ENCODE data around the gene MPHOSPH8. TPM values are rescaled to one million over a fixed set of nuclear protein-coding genes. Genes with fewer than 3 reads are reported as not detected.

The MPHOSPH8 gene
- total RNA-seq, 1 experiment from 2014 or later: 18.5 TPM

DNA sequence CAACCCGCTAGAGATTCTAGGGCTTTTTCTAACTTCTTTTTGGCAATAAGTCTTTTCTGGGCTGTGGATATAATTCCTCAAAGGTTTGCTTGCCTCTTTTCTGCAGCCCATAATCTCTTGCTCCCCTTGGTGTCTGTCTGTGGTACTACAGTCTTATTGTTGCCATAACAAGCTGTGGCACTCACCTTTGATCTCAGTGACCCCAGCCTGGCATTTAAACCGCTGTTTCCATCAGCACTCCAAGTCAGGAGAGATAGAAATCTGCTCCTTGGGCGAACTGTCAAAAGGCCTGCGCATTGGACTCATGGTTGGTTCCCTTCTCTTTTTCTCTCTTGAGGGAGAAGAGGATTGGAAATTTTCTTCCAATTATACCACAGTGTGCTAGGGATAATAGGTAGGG lies 14.5 kb upstream of the MPHOSPH8 start (continued):
- TF ChIP-seq, protein P1, sequence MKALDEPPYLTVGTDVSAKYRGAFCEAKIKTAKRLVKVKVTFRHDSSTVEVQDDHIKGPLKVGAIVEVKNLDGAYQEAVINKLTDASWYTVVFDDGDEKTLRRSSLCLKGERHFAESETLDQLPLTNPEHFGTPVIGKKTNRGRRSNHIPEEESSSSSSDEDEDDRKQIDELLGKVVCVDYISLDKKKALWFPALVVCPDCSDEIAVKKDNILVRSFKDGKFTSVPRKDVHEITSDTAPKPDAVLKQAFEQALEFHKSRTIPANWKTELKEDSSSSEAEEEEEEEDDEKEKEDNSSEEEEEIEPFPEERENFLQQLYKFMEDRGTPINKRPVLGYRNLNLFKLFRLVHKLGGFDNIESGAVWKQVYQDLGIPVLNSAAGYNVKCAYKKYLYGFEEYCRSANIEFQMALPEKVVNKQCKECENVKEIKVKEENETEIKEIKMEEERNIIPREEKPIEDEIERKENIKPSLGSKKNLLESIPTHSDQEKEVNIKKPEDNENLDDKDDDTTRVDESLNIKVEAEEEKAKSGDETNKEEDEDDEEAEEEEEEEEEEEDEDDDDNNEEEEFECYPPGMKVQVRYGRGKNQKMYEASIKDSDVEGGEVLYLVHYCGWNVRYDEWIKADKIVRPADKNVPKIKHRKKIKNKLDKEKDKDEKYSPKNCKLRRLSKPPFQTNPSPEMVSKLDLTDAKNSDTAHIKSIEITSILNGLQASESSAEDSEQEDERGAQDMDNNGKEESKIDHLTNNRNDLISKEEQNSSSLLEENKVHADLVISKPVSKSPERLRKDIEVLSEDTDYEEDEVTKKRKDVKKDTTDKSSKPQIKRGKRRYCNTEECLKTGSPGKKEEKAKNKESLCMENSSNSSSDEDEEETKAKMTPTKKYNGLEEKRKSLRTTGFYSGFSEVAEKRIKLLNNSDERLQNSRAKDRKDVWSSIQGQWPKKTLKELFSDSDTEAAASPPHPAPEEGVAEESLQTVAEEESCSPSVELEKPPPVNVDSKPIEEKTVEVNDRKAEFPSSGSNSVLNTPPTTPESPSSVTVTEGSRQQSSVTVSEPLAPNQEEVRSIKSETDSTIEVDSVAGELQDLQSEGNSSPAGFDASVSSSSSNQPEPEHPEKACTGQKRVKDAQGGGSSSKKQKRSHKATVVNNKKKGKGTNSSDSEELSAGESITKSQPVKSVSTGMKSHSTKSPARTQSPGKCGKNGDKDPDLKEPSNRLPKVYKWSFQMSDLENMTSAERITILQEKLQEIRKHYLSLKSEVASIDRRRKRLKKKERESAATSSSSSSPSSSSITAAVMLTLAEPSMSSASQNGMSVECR (CRISPR knock-in tag; IDR thresholded peaks at IDR 0.05; ENCODE audit: borderline replicate concordance): no peak
- TF ChIP-seq, protein P2, sequence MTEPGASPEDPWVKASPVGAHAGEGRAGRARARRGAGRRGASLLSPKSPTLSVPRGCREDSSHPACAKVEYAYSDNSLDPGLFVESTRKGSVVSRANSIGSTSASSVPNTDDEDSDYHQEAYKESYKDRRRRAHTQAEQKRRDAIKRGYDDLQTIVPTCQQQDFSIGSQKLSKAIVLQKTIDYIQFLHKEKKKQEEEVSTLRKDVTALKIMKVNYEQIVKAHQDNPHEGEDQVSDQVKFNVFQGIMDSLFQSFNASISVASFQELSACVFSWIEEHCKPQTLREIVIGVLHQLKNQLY (CRISPR knock-in tag; IDR thresholded peaks at IDR 0.05): no peak
- TF ChIP-seq, protein P3, sequence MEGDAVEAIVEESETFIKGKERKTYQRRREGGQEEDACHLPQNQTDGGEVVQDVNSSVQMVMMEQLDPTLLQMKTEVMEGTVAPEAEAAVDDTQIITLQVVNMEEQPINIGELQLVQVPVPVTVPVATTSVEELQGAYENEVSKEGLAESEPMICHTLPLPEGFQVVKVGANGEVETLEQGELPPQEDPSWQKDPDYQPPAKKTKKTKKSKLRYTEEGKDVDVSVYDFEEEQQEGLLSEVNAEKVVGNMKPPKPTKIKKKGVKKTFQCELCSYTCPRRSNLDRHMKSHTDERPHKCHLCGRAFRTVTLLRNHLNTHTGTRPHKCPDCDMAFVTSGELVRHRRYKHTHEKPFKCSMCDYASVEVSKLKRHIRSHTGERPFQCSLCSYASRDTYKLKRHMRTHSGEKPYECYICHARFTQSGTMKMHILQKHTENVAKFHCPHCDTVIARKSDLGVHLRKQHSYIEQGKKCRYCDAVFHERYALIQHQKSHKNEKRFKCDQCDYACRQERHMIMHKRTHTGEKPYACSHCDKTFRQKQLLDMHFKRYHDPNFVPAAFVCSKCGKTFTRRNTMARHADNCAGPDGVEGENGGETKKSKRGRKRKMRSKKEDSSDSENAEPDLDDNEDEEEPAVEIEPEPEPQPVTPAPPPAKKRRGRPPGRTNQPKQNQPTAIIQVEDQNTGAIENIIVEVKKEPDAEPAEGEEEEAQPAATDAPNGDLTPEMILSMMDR (IDR thresholded peaks at IDR 0.05): no peak; the same call in 1 of the 2 replicates
- TF ChIP-seq JUN (CRISPR knock-in tag; IDR thresholded peaks at IDR 0.05): no peak
- TF ChIP-seq MYBL2 (CRISPR knock-in tag; IDR thresholded peaks at IDR 0.05): no peak

DNA sequence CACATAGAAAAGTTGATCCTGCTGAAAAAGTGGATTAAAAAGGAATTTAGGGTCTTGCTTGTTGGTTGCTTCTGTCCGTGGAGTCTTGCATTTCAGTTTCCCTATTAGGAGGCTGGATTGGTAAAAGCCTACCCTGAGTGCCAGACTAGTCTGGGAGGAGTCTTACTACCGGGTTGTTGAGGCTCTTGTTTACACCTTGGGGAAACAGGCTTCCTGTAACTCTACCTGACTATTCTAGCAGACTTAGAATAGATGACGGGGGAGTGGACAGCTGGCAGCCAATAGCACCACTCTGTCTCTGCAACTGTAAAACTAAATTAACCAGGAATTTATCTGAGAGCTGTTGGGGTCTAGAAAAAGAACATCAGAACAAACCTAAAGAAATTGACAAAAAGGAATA lies 11.3 kb upstream of the MPHOSPH8 start:
- ChIA-PET CTCF (no interaction called here), POLR2A (no interaction called here)
- H3K9me3 Mint-ChIP-seq: peaks cover 71% of the 10 kb centered on the region
- peak; percentile 43; the same call in 1 of the 2 replicates for ATAC-seq
- no peak overlapping the region for H3K27ac Mint-ChIP-seq
- H3K4me1 Mint-ChIP-seq: 0 out of 2 replicates have a peak, but pooled peaks cover 4% of the 10 kb centered on the region
- no peak for DNase-seq (ENCODE audit: low spot score)
- no peak overlapping the region for H3K4me3 Mint-ChIP-seq
- H3K27me3 Mint-ChIP-seq (ENCODE audit: low read depth): peaks cover 8% of the 10 kb centered on the region
- peaks cover 44% of the 10 kb centered on the region for H3K36me3 Mint-ChIP-seq
- TF ChIP-seq, protein P4, sequence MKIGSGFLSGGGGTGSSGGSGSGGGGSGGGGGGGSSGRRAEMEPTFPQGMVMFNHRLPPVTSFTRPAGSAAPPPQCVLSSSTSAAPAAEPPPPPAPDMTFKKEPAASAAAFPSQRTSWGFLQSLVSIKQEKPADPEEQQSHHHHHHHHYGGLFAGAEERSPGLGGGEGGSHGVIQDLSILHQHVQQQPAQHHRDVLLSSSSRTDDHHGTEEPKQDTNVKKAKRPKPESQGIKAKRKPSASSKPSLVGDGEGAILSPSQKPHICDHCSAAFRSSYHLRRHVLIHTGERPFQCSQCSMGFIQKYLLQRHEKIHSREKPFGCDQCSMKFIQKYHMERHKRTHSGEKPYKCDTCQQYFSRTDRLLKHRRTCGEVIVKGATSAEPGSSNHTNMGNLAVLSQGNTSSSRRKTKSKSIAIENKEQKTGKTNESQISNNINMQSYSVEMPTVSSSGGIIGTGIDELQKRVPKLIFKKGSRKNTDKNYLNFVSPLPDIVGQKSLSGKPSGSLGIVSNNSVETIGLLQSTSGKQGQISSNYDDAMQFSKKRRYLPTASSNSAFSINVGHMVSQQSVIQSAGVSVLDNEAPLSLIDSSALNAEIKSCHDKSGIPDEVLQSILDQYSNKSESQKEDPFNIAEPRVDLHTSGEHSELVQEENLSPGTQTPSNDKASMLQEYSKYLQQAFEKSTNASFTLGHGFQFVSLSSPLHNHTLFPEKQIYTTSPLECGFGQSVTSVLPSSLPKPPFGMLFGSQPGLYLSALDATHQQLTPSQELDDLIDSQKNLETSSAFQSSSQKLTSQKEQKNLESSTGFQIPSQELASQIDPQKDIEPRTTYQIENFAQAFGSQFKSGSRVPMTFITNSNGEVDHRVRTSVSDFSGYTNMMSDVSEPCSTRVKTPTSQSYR (CRISPR knock-in tag; IDR thresholded peaks at IDR 0.05): no peak
- TF ChIP-seq, protein P2 (CRISPR knock-in tag; IDR thresholded peaks at IDR 0.05): no peak
- no peak for TF ChIP-seq NR3C1 (CRISPR knock-in tag; conservative IDR thresholded peaks at IDR 0.05; ENCODE audit: low read depth)
- TF ChIP-seq, protein P5, sequence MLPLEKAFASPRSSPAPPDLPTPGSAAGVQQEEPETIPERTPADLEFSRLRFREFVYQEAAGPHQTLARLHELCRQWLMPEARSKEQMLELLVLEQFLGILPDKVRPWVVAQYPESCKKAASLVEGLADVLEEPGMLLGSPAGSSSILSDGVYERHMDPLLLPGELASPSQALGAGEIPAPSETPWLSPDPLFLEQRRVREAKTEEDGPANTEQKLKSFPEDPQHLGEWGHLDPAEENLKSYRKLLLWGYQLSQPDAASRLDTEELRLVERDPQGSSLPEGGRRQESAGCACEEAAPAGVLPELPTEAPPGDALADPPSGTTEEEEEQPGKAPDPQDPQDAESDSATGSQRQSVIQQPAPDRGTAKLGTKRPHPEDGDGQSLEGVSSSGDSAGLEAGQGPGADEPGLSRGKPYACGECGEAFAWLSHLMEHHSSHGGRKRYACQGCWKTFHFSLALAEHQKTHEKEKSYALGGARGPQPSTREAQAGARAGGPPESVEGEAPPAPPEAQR (CRISPR knock-in tag; IDR thresholded peaks at IDR 0.05): no peak
- TF ChIP-seq KAT7 (CRISPR knock-in tag; IDR thresholded peaks at IDR 0.05; ENCODE audit: borderline replicate concordance): no peak
- TF ChIP-seq, protein P6, sequence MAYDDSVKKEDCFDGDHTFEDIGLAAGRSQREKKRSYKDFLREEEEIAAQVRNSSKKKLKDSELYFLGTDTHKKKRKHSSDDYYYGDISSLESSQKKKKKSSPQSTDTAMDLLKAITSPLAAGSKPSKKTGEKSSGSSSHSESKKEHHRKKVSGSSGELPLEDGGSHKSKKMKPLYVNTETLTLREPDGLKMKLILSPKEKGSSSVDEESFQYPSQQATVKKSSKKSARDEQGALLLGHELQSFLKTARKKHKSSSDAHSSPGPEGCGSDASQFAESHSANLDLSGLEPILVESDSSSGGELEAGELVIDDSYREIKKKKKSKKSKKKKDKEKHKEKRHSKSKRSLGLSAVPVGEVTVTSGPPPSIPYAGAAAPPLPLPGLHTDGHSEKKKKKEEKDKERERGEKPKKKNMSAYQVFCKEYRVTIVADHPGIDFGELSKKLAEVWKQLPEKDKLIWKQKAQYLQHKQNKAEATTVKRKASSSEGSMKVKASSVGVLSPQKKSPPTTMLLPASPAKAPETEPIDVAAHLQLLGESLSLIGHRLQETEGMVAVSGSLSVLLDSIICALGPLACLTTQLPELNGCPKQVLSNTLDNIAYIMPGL (CRISPR knock-in tag; IDR thresholded peaks at IDR 0.05): no peak
- TF ChIP-seq, protein P7, sequence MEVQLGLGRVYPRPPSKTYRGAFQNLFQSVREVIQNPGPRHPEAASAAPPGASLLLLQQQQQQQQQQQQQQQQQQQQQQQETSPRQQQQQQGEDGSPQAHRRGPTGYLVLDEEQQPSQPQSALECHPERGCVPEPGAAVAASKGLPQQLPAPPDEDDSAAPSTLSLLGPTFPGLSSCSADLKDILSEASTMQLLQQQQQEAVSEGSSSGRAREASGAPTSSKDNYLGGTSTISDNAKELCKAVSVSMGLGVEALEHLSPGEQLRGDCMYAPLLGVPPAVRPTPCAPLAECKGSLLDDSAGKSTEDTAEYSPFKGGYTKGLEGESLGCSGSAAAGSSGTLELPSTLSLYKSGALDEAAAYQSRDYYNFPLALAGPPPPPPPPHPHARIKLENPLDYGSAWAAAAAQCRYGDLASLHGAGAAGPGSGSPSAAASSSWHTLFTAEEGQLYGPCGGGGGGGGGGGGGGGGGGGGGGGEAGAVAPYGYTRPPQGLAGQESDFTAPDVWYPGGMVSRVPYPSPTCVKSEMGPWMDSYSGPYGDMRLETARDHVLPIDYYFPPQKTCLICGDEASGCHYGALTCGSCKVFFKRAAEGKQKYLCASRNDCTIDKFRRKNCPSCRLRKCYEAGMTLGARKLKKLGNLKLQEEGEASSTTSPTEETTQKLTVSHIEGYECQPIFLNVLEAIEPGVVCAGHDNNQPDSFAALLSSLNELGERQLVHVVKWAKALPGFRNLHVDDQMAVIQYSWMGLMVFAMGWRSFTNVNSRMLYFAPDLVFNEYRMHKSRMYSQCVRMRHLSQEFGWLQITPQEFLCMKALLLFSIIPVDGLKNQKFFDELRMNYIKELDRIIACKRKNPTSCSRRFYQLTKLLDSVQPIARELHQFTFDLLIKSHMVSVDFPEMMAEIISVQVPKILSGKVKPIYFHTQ (CRISPR knock-in tag; IDR thresholded peaks at IDR 0.05): no peak
- TF ChIP-seq NFYB (CRISPR knock-in tag; conservative IDR thresholded peaks at IDR 0.05; ENCODE audit: low read depth): no peak
- TF ChIP-seq, protein P8, sequence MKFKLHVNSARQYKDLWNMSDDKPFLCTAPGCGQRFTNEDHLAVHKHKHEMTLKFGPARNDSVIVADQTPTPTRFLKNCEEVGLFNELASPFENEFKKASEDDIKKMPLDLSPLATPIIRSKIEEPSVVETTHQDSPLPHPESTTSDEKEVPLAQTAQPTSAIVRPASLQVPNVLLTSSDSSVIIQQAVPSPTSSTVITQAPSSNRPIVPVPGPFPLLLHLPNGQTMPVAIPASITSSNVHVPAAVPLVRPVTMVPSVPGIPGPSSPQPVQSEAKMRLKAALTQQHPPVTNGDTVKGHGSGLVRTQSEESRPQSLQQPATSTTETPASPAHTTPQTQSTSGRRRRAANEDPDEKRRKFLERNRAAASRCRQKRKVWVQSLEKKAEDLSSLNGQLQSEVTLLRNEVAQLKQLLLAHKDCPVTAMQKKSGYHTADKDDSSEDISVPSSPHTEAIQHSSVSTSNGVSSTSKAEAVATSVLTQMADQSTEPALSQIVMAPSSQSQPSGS (CRISPR knock-in tag; IDR thresholded peaks at IDR 0.05; ENCODE audit: borderline replicate concordance, low read depth): no peak
- TF ChIP-seq, protein P9, sequence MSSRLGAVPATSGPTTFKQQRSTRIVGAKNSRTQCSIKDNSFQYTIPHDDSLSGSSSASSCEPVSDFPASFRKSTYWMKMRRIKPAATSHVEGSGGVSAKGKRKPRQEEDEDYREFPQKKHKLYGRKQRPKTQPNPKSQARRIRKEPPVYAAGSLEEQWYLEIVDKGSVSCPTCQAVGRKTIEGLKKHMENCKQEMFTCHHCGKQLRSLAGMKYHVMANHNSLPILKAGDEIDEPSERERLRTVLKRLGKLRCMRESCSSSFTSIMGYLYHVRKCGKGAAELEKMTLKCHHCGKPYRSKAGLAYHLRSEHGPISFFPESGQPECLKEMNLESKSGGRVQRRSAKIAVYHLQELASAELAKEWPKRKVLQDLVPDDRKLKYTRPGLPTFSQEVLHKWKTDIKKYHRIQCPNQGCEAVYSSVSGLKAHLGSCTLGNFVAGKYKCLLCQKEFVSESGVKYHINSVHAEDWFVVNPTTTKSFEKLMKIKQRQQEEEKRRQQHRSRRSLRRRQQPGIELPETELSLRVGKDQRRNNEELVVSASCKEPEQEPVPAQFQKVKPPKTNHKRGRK (CRISPR knock-in tag; IDR thresholded peaks at IDR 0.05; ENCODE audit: borderline replicate concordance): no peak
